Activated CD4-positive, alpha-beta T cell treated with anti-CD3 and anti-CD28 coated beads, Interleukin-10, Interleukin-2, amounts not matched to agents 100 ng/mL and 50 ng/mL, durations not matched to agents 16 hours and 8 hours (primary cell): ENCODE data around the gene EPOP.
A peak's percentile ranks its signal among the peaks of the same experiment; 100 is the strongest.

Experiments used
- DNase-seq: peaks from one replicate; pipeline ENCODE4 v3.0.0-alpha.2; 2020

The EPOP gene

GRCh38 chr17:38705523-38705802 lies 30.7 kb upstream of the EPOP start:
- DNase-seq: no peak

- peak; percentile 73 for DNase-seq
These were observed 30.1 kb upstream of the EPOP start, which contains the start of gene MLLT6 for GRCh38 chr17:38704606-38705522. Gene MLLT6 (plus strand): TSS chr17:38705273. CDS start chr17:38705633, 360 bp downstream.

DNA sequence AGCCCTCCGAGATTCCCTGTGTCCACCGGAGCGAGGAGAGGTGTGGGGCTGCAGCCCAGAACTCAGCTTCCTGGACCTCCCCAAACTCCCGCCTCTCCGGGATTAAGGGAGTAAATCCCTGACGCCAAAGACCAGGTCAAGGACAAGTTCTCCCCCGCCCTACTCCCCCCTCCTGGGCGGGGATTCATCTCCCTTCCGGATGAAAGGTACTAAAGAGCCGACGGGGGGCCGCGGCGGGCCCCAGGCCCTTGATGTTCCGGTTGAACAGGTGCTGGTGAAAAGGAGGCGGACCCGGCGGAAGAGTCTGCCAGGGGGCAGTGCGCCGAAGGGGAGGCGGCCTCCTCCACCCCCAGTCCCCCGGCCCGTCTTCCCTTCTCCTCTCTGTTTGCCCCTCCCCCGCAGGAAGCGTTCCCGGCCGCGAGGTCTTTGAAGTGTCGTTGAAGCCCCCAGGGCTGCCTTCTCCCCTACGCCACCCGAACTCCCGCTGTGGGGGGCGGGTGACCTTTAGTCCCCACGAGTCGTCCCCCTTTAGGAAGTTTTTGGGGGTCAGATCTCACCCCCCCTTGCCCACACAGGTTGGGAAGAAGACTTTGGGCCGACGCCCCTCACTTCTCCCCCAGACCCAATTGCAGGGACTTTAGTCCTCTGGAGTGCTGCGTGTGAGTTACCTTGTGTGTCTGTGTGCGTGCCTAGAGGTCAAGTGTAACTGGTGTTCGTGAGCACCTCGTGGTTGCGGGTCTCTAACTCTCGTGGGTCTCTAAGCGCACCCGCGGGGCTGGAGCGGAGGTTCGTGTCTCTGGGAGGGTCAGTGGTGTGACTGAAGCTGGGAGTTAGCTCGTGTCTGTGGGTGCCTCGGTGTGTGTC lies 29.2 kb upstream of the EPOP start:
- DNase-seq: peak; percentile 95

GRCh38 chr17:38702916-38703741 lies 28.4 kb upstream of the EPOP start:
- DNase-seq: peak; percentile 58

DNA sequence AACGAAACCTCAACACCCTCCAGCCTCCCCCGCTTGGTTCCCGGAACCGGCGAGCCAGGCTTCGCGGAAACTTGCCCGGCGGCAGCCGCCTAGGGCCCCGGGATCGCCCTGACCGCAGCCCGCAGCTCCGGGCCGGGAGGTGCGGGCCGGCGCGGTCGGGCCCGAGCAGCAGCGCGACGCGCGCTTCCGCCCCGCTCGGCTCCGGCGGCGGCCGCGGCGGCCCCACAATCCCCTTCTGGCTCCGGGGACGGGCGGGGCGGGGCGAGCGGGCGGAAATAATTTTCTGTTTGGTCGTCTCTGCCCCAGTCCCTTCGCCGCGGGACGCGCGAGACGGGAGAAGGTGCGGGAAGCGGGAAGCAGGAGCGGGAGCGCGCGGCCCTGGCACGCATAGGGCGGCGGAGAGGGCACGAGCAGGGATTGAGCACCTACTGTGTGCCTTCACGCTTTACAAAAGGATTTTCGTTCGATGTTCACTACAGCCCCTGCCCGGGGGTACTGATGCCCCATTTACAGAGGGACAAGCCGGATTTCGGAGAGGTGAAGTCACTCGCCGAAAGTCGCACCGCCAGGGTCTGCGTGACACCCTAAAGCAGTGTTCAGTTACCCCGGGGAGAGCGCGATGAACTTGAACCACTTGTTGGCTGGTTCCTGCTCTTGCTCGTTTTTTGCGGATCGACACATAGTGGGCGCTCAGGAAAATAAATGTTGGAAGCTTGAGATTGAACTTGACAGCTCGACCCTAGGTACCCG lies 27.6 kb upstream of the EPOP start:
- peak; percentile 91 for DNase-seq

- DNase-seq: peak; percentile 87
These were observed 26.9 kb upstream of the EPOP start for GRCh38 chr17:38701504-38702165.

- DNase-seq: no peak
These were observed 24.0 kb upstream of the EPOP start for GRCh38 chr17:38698760-38699159.

- DNase-seq: no peak
These were observed 22.5 kb upstream of the EPOP start for GRCh38 chr17:38697061-38697820.

DNA sequence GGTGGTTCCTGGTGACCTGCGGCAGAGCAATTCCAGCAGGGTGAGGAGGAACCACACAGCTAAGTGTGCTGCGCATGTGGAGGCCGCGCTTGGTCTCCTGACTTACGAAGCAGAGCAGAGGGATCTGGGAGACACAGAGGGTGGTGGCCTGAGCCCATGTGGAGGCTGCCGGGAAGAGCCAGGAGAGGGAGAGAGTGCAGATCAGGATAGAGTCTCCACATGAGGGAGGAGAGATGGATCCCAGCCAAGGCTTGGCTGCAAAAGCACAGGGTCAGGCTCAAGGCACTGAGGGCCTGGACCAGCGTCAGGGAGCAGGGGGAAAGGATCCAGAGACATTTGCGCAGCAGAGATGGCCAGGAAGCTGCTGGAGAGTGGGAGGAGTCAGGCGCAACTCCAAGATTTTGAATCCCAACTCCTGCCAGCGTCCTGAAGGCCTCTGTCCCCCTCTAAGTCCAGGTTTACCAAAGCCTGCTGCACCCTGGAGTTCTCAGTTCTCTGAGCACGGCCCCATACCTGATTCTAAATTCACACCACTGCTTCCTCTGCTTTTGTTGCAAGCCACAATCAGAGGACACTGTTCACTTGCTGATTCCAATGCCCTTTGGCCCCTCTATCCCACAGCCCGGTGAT lies 19.1 kb upstream of the EPOP start:
- DNase-seq: no peak

GRCh38 chr17:38691154-38691553 lies 16.4 kb upstream of the EPOP start:
- DNase-seq: no peak

- DNase-seq: no peak
These were observed 15.6 kb upstream of the EPOP start for GRCh38 chr17:38690386-38690785.

GRCh38 chr17:38687286-38687685 lies 12.5 kb upstream of the EPOP start:
- no peak for DNase-seq

DNA sequence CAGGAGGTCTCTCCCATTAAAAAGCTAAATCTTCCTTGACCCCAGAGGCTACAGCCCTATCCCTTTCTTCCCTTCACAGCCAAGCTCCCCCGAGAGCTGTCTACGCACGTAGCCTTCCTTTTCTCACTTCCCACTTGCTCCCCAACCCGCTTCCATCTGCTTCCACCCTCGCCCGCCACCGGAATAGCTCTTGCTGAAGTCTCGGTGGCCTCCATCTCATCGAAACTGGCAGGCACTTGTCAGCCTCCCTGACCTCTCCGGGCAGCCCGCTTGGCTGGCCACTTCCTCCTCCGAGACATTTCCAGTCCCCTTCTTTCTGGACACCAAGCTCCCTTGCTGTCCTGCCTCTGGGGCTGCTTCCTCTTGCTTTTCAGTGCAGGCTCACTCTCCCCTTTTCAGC lies 10.7 kb upstream of the EPOP start:
- DNase-seq: no peak

- DNase-seq: no peak
These were observed 6.3 kb upstream of the EPOP start for GRCh38 chr17:38681096-38681495.

- DNase-seq: no peak
These were observed 3.1 kb upstream of the EPOP start for GRCh38 chr17:38677819-38678218.

- DNase-seq: peak; percentile 90
These were observed 2.1 kb upstream of the EPOP start for GRCh38 chr17:38676706-38677504.

DNA sequence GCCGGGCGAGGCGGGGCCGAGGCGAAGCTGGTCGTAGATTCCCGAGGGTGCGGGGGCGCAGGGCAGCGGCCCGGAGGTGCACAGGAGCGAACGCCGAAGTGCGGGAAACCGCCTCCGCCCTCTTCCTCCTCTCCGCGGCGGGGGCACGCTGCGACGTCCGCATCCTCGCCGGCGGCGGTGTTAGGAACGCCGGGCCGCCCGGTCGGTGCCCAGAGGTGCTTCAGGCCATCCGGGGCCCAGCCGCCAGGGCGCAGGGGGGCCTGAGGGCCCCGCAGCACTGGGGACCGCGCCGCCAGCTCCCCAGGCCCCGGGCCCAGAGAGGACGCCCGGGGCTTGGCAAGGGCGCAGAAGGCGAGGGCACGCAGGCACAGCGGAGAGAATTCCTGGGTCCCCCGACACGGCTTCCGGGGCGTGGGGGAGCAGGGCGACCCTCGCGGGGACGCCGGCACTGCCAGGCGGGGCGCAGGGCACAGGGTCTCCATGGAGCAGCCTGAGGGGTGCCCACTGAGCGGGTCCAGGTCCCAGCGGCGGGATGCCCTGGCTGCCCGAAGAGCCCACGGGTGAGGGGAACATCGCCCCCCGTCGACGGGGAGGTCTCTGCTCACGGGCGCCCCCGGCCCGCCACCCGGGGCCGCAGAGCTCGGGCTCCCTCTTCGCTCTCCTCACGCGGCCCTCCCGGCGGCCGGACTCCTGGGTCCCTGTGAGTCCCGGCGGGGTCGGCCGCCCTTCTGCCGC lies 576 bp downstream of the EPOP start:
- DNase-seq: peak; percentile 42

DNA sequence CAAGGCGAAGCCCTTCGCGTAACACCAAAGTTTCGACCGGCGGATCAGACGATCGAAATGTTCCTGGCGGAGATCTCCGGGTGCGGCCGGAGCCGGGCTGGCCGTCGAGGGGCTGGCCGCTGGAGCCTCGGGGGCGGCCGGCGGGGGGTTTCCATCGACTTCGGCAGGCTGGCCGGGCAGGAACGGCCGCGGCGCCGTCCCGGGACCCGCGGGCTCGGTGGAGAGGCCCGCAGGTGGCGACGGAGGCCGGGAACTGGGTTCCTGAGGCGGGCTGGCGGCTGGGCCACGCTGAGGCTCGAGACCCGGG lies 1.1 kb downstream of the EPOP start:
- no peak for DNase-seq
